GM18508 (cell line): ENCODE measurements around the gene PAFAH1B1.
"Not testable (repeated sequence)": the region's sequence is repeated elsewhere in the genome, so short reads cannot be mapped to it uniquely, and the experiment has no call there.

Experiments used
- ATAC-seq: cut with Tn5 transposase; IDR thresholded peaks from one replicate; pipeline ENCODE4 v1.9.1; 2021; ENCODE audit warnings: moderate number of reproducible peaks; ENCODE audit not compliant: insufficient read depth, unreplicated experiment

The PAFAH1B1 gene

DNA sequence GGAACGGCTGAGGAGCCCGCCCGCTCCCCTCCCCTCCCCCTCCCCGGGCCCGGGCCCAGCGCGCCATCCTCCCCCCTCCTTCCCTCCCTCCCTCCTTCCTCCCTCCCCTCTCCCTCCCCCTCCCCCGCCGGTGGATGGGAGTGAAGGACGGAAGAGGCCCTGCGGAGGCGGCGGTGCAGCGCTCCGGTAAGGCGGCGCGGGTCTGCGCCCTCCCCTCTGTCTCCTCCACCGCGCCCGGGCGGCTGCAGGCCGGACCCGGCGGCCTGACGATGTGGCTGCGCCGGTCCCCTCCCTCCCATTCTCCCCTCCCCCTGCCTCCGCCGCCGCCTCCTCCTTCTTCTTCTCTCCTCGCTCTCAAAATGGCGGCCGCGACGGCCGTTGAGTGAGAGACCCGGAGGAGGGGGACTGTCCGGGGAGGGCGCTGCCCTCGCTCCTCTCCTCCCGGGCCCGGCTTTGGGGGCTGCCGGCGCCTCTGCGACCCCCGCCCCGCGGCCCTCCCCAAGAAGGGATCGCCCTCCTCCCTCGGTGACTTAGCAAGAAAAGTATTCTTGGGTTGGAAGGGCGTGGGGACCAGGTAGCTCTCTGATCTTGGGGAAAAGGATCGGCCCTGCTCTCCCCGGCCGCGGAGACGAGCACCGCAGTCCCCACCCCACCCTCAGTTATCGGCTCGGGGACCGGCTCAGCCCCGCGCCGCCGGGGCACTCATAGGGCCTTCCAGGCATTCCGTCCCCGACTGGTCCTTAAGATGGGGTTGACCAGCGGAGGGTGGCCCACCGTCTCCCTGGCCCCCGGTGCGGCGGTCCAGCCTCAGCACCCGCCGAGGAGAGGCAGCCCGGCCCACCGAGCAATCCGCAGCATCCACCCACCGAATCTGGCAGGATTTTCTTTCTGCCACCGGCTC, 617 bp downstream of the PAFAH1B1 start:
- ATAC-seq, result no peak

DNA sequence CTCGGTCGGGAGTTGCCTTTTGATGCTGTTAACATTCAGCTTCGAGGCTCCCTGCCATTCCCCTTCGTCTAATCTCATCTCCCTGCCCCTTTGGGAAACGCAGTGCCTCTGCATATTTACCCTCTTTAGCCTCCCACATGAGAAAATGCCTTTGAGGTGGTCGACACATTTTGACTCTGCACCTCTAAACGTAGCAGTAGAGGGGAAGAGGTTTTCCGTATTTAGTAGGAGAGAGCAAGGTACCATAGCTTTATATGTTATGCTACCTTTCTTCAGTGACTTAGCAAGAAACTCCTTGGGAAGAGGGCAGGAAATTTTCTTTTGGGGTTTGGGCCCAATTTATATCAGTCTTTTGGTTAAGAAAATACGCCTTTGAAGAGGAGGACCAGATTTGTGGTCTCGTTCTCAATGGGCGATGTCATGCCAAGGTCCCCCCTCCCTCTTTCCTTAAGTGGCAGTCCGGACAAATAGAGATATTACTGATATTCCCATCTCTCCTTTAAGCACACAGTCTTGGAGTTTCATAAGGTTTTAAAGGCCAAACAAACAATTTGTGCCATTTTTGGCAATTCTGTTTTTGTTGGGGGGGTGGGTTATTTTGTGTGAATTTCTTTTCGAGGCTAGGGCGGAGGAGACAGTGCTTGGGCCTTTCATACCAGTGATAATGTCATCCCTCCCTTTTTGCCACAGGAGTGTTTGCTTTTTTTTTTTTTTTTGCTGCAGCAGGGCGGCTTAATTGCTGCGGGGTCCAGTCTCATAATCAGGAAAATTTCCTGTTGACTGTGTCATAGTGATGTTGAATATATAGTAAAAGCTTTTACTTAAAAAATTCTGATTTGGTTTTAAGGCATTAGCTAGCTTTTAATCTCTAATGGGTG, 1.5 kb downstream of the PAFAH1B1 start:
- no peak for ATAC-seq

DNA sequence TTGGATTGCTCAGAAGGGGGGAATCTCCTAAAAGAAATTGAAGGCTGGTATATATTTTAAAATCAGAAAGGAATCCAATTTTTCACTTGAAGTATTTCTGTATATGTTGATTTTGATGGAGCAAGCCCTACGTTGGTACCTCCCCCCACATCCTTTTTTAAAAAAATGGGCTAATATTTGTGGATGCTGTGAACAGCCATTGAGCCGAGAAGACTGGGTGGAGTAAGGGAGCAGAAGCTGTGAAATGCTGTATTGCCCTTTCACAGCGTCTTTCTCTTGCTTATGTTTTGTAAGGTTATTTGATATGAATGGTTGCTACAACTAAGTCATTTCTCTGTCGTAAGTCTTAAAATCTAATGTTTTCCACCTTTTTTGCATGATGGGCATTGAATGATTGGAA, 2.3 kb downstream of the PAFAH1B1 start:
- no peak for ATAC-seq

GRCh38 chr17:2598166-2598565, 4.7 kb downstream of the PAFAH1B1 start:
- no peak for ATAC-seq

GRCh38 chr17:2602597-2603017, 9.2 kb downstream of the PAFAH1B1 start:
- ATAC-seq, result no peak

DNA sequence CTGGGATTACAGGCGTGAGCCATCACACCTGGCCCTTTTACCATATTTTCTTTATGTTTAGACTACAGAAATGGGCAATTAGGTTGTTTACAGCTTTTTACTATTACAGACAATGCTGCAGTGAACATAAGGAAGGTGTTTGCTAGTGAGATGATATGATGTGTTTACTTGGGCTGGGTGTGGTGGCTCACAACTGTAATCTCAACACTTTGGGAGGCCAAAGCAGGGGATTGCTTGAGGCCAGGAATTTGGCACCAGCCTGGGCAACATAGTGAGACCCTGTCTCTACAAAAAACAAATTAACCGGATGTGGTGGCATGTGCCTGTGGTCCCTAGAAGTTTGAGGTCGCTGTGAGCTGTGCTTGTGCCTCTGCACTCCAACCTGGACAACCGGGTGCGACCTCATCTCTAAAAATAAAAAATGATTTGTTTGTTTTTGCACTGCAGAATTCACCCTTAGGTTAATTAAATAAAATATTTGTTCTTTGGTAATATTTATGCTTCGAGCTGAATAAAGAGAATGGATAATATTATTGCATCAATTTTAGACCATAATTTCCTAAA, 15.0 kb downstream of the PAFAH1B1 start:
- ATAC-seq, result no peak

GRCh38 chr17:2609091-2609490, 15.6 kb downstream of the PAFAH1B1 start:
- ATAC-seq, result no peak

GRCh38 chr17:2610195-2611175, 17.0 kb downstream of the PAFAH1B1 start:
- no peak for ATAC-seq

- no peak for ATAC-seq
Measured at GRCh38 chr17:2611627-2612026, 18.2 kb downstream of the PAFAH1B1 start.

GRCh38 chr17:2612630-2613029, 19.2 kb downstream of the PAFAH1B1 start:
- ATAC-seq, result no peak

DNA sequence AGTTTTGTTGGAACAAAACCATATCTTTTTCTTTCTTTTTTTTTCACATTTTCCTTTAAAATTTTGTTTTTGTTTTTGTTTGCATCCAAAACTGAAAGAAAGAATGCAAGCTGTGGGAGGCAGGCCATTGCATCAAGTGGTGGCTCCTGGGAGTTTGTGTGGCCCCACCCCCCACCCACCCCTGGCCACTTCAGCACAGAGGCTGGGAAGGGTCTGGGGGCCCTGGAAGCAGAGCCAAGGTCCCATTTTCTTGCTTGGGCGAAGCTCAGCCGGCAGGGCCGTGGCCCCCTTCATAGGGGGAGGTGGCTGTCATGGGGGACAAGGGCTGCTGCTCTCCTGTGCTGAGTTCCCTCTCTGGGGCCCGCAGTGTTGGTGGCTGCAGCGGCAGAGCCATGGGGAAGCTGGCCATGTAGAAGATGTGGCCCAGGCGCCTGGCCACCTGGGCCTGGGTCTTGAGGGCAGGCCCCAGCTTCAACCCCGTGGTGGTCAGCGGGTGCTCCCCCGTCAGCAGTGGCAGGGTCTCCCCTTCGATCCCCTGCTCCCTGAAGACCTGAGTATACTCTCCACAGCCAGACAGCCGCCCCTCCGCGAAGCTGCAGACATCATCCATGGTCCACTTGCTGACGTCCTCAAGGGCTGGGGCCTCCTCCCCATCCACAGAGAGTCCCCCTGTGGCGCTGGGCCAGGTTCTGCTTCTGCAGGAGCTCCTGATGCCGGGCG, 19.8 kb downstream of the PAFAH1B1 start:
- ATAC-seq, result no peak

- no peak for ATAC-seq
Measured at GRCh38 chr17:2615882-2616281, 22.4 kb downstream of the PAFAH1B1 start.

DNA sequence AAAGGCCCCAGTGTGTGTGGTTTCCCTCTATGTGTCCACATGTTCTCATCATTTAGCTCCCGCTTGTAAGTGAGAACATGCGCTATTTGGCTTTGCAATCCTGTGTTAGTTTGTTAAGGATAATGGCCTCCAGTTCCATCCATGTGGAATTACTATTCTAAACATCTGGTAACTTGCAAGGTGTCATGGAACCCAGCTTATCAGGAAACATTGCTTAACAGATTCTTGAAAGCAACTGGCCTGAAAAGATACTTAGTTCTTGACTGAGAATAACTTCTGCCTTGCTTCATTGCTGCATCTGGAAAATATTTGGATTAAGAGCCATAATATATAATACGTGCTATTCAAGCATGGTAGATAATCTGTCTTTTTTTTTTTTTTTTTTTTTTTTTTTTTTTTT, 27.8 kb downstream of the PAFAH1B1 start:
- no peak for ATAC-seq

DNA sequence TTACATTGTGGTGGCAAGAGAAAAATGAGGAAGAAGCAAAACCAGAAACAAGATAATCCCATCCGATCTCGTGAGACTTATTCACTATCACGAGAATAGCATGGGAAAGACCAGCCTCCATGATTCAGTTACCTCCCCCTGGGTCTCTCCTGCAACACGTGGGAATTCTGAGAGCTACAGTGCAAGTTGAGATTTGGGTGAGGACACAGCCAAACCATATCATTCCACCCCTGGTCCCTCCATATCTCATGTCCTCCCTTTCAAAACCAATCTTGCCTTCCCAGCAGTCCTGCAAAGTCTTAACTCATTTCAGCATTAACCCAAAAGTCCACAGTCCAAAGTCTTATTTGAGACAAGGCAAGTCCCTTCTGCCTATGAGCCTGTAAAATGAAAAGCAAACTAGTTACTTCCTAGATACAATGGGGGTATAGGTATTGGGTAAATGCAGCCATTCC, 28.5 kb downstream of the PAFAH1B1 start:
- not testable (repeated sequence) for ATAC-seq

- not testable (repeated sequence) for ATAC-seq
Measured at GRCh38 chr17:2622721-2623301, 29.4 kb downstream of the PAFAH1B1 start.

DNA sequence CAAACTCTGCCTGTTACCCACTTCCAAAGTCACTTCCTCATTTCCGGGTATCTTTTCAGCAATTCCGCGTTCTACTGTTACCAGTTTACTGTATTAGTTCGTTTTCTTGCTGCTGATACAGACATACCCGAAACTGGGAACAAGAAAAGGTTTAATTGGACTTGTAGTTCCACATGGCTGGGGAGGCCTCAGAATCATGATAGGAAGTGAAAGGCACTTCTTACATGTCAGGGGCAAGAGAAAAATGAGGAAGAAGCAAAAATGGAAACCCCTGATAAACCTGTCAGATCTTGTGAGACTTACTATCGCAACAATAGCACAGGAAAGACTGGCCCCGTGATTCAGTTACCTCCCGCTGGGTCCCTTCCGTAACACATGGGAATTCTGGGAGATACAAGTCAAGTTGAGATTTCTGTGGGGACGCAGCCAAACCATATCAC, 30.9 kb downstream of the PAFAH1B1 start:
- no peak for ATAC-seq

DNA sequence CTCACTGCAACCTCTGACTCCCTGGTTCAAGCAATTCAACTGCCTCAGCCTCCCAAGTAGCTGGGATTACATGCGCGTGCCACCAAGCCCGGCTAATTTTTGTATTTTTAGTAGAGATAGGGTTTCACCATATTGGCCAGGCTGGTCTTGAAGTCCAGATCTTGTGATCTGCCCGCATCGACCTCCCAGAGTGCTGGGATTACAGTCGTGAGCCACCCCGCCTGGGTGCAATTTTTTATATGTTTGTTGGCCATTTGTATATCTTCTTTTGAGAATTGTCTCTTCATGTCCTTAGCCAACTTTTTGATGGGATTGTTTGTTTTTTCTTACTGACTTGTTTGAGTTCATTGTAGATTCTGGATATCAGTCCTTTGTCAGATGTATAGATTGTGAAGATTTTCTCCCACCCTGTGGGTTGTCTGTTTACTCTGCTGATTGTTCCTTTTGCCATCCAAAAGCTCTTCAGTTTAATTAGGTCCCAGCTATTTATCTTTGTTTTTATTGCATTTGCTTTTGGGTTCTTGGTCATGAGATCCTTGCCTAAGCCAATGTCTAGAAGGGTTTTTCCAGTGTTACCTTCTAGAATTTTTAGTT, 33.3 kb downstream of the PAFAH1B1 start:
- not testable (repeated sequence) for ATAC-seq

DNA sequence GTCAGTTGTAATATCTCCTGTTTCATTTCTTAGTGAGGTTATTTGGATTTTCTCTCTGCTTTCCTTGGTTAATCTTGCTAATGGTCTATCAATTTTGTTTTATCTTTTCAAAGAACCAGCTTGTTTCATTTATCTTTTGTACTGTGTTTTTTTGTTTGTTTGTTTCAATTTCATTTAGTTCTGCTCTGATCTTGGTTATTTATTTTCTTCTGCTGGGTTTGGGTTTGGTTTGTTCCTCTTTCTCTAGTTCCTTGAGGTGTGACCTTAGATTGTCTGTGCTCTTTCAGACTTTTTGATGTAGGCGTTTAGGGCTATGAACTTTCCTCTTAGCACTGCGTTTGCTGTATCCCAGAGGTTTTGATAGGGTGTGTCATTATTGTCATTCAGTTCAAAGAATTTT, 35.5 kb downstream of the PAFAH1B1 start:
- not testable (repeated sequence) for ATAC-seq
